ENCODE results near the gene PGF.
A peak's percentile ranks its signal among the peaks of the same experiment; 100 is the strongest.

The PGF gene

GRCh38 chr14:74954947-74955228 lies 509 bp downstream of the PGF start:
- no peak for DNase-seq

DNA sequence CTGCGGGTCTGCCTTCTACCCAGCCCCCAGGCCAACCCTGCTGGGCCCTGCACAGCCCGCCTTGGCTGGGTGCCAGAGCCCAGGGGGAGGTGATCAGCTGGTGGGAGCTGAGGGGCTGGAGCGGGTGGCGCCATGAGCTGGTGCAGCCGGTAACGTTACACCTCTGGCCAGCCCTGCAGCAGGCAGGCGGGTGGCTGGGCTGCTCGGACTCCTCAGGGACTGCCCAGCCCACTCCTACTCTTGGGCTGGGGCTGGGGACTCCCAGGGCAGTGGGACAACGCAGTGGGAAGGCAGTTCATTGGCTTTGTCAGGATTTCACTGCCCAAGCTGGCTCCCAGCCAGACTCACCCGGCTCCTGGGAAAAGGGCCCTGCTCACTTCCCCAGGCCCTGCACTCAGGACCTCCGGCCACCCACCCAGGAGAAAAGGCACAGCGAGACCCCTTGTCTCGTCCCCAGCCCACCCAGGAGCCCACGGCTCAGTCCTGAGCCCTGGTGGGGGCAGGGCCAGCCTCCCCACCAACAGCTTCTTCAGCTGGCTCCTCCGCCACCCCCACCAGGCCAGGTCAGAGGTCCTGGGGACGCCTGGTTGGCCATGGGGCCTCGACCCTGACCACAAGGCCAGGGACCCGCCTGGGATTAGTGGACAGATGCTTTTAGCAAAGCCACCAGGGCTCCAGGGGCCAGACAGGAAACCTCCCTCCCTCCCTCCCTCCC lies 1.0 kb downstream of the PGF start:
- DNase-seq = no peak

GRCh38 chr14:74953686-74954085 lies 1.7 kb downstream of the PGF start:
- DNase-seq = no peak

- no peak for DNase-seq
These were observed 2.5 kb downstream of the PGF start for GRCh38 chr14:74952697-74953484.

DNA sequence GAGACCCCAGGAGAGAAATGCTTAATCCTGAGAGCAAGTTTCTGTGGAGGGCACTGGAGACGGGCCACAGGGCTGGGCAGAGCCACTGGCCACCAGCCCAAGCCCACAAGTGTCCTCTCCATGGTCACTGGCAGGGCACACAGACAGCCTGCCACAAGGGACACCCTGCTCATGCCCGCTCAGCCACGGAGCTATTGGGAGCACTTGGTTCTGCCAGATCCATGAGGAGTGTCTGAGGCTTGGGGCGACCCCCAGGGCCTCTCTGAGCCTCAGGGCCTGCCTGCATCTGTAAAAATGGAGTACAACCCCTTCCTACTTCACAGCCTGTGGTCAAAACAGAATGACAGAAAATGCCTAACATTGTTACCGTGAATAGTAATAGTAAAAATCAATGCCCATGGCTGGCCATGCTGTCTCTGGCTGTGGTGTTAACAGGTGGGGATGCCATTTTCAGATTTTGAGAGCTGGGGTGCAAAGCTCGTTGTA lies 3.2 kb downstream of the PGF start:
- no peak for DNase-seq

- no peak for DNase-seq
These were observed 3.8 kb downstream of the PGF start for GRCh38 chr14:74951443-74952179.

DNA sequence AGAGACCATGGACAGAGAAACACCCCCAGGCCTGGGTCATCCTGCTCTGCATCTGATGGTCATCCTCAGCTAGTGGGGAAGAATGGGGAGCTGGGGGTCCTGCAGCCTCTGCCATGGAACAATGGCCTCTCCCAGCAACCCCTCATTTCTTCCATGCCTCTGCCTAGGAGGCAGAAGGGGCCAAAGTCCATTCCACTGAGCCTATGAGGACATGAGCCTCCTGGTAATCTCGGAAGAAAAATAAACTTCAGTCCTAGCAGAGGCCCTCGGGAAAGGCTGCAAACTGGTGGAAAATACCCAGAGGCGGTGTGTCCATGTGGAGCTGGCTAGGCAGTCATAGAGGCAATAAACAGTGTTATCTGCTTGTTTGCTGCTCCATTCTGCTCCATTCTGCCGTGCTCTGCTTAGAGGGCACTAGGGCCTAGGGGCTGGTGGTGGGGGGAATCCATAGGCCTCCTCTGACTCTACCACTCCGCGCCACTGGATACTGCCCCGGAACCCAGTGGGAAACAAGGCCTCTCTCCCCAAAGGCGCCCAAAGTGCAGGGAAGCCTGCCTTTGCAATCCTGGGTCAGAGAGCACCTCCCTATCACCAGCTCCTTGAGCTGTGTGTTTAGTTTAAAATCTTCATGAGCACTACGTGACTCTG lies 4.5 kb downstream of the PGF start:
- no peak for DNase-seq

- DNase-seq = no peak
These were observed 5.4 kb downstream of the PGF start for GRCh38 chr14:74949859-74950573.

- no peak for DNase-seq
These were observed 6.2 kb downstream of the PGF start for GRCh38 chr14:74949191-74949601.

GRCh38 chr14:74948228-74949175 lies 6.9 kb downstream of the PGF start:
- DNase-seq = no peak

- no peak for DNase-seq
These were observed 7.8 kb downstream of the PGF start for GRCh38 chr14:74947353-74948227.

DNA sequence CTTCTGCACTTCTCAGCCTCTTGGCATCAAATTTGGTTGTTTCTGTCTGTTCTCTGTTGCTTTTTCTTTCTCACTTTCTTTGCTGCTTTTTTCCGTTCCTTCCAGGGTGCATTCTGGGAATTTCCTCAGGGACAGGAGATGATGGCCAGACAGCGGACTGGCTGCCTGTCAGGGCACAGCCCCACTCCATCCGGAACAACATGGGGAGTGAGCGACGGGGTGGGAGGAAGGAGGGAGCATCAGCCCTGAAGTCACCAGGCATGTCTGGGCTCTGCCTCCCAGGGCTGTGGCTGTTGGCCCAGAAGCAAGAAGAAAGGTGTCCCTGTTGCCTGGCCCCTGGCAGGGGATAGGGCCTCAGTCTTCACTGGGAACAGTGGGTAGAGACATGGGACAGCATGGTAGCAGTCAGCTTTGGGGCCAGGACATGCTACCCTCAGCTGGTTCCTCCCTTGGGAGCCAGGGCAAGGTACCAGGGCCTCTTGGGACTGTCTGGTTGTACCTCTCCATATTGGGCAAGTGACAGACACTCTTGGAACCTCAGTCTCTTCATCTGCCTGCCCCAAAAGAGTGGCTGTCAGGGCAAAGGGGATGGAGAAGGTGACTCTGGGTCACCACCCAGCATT lies 8.6 kb downstream of the PGF start:
- no peak for DNase-seq

DNA sequence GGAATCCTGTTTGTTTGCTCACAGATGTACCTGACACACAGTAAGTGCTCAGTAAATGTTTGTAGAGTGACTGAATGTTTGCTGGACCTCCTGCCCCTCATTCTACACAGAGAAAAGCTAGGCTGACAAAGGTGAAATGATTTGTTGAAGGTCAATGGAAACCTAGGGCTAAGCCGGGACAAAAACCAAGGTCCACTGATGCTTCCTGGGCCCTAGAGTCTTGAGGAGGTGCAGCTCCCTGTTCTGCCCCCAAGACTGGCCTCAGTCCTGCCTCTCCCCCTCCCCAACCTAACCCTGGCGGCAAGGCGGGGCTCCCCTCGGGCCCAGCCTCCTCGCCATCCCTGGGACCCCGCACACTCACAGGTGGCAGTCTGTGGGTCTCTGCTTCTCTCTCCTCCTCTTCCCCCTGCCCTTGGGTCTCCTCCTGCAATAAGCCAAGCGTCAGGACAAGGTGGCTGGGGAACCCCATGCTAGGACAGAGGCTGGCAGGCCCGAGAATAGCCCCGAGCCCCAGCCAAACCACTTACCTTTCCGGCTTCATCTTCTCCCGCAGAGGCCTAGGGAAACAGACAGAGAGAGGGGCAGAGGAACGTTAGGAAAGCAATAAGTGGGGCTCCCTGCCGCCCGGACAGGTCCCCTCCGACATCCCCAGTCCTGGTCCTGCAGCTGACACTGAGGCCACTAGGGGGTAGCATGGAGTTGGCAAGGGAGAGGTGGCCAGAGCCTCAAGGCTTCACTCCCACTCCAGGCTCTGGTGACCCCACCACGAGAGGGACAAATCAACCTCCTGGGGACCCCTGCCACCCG lies 9.3 kb downstream of the PGF start:
- peak; percentile 71 for DNase-seq

DNA sequence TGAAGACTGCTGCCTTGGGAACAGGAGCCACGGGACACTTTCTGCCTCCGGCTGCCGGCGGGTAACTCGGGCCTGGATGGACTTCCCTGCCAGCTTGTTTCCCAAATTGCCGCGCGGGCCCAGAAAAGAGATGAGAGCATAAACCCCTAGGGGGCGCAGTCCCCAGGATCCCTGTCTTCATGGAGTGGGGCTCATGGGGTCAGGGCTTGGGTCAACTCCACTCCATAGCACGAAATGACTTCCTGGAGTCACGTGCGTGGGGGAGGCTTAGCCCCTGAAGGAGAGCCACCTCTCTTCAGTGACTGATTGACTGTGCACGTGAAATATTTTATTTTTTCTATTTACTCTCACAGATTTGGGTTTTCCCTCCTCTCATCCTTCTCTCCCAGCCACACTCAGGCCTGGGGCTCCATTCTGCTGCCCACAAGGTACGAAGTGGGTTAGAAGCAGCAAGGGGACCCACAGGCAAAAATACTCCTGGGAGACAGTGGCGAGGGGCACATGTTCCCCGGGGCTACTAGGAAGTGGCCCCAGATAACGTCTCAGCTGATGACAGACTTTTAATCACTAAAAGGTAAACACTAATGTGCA lies 10.0 kb downstream of the PGF start:
- DNase-seq = no peak

DNA sequence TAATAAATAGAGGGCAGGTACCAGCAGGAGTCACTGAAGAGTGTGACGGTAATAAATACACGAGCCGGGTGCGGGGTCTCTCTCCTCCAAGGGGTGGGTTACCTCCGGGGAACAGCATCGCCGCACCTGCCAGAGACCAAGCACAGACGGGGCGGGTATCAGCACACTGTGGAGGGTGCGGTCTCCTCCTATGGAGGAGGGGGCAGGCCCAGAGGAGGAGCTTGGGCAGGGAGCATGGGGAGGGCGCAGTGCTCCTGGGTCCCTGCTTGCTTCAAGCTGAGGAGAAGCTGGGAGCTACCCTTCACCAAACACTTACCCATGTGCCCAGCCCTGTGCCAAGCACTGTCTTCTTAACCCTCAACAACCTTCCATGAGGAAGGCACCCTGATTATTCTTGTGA lies 12.8 kb downstream of the PGF start:
- DNase-seq = no peak

DNA sequence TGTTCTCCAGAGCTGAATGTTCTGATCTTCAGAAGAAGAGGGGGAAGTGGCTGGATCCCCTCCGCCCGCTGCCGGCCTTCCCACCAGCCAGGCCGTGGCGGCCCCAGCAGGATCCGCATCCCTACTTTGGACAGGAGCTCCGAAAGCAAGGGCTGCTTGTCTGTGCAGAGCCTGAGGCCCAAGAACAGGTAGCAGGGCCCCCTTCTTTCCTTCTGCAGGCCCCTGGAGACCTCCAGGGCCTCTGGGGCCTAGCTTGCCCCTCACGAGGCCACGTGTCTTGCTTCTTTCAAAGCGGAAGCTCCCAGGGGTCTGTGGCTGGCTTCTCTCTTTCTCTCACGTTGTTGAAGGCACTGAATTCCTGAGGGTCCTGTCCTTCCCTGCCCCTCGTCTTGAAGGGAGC lies 13.2 kb downstream of the PGF start:
- DNase-seq = no peak

DNA sequence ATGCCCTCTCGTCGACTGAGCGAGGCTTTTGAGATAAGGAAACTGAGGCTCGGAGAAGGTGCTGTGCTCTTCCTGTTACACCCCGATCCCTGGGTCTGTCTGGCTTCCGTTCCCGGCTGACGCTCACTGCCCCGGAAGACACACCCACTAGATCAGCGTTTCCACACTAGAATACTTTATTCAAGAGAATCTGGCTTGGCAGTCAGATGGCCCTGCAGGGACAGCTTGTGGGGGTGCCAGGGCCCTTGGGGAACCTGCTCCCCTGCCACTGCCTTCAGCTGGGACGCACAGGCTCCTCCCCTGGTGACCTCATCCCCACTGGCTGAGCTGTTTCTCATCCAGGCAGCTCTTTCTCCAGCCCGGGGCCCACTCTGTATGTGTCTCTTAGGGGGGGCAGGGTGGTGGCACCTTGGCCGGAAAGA lies 13.7 kb downstream of the PGF start:
- DNase-seq = peak; percentile 63

- DNase-seq = no peak
These were observed 14.3 kb downstream of the PGF start for GRCh38 chr14:74940956-74941565.
